CD4-positive, alpha-beta T cell (primary cell): Measurements from ENCODE around the gene COMP. TPM values are rescaled to one million over a fixed set of nuclear protein-coding genes. Genes with fewer than 3 reads are reported as not detected.

Experiments
- ATAC-seq: fragments of 200-7000 bp; cut with Tn5 transposase; one replicate; pipeline ENCODE4 v1.10.0; 2022; ENCODE audit warnings: mild to moderate bottlenecking; ENCODE audit not compliant: poor library complexity
- CTCF ChIA-PET: fragments of 350-600 bp; sonication (Branson Sonifier 250); formaldehyde crosslinking; loops from one replicate; lab custom pipeline; 2021; ENCODE audit warnings: antibody characterized with exemption, inconsistent platforms; lab: Charles Lee
- POLR2A ChIA-PET: fragments of 350-600 bp; sonication (Branson Sonifier 250); formaldehyde crosslinking; loops from one replicate; lab custom pipeline; 2021; ENCODE audit warnings: antibody characterized with exemption, inconsistent platforms; lab: Charles Lee
- DNase-seq, 14 experiments: peaks; one replicate each; pipeline ENCODE4 v3.0.0-alpha.2; 2013 to 2020; ENCODE audit warnings: mixed read lengths in 2 of 14
- H3K27ac ChIP-seq, 2 donors: one replicate each; pipeline versions ENCODE4 v1.5.1 to v1.7.0; 2013; ENCODE audit warnings: low read length in 2 of 2, low read depth in 1 of 2, mild to moderate bottlenecking in 1 of 2
- H3K27me3 ChIP-seq, 2 experiments: 1 replicate in 1 of 2; 2 replicates in 1 of 2; pipeline versions ENCODE4 v1.6.1 to v1.7.0; 2013; ENCODE audit warnings: low read length in 2 of 2, control low read depth in 1 of 2, mild to moderate bottlenecking in 1 of 2, moderate library complexity in 1 of 2; ENCODE audit not compliant: insufficient read depth in 2 of 2, control insufficient read depth in 1 of 2
- H3K36me3 ChIP-seq: one replicate; pipeline ENCODE4 v1.6.1; 2013; ENCODE audit warnings: low read length, control low read depth; ENCODE audit not compliant: insufficient read depth
- H3K4me1 ChIP-seq: one replicate; pipeline ENCODE4 v1.6.1; 2013; ENCODE audit warnings: low read length, control low read depth; ENCODE audit not compliant: insufficient read depth
- H3K4me3 ChIP-seq: one replicate; pipeline ENCODE4 v1.5.1; 2013; ENCODE audit warnings: mild to moderate bottlenecking, low read length, moderate library complexity
- H3K9me3 ChIP-seq, 2 experiments: 1 replicate in 1 of 2; 2 replicates in 1 of 2; pipeline versions ENCODE4 v1.6.1 to v1.7.0; 2013; ENCODE audit warnings: low read length in 2 of 2, mild to moderate bottlenecking in 2 of 2, control low read depth in 1 of 2, moderate library complexity in 1 of 2; ENCODE audit not compliant: control insufficient read depth in 1 of 2, insufficient read depth in 1 of 2
- H3K27ac Mint-ChIP-seq: one replicate; pipeline ENCODE4 v1.8.0; 2020; ENCODE audit warnings: mixed read lengths
- H3K27me3 Mint-ChIP-seq: one replicate; pipeline ENCODE4 v1.8.0; 2021; ENCODE audit warnings: mixed read lengths
- H3K36me3 Mint-ChIP-seq: one replicate; pipeline ENCODE4 v1.8.0; 2021; ENCODE audit warnings: low read depth, mixed read lengths
- H3K4me1 Mint-ChIP-seq: one replicate; pipeline ENCODE4 v1.8.0; 2021; ENCODE audit warnings: low read depth, mixed read lengths
- H3K4me3 Mint-ChIP-seq: one replicate; pipeline ENCODE4 v1.8.0; 2020; ENCODE audit warnings: mild to moderate bottlenecking, mixed read lengths
- H3K9me3 Mint-ChIP-seq: one replicate; pipeline ENCODE4 v1.8.0; 2020; ENCODE audit warnings: mixed read lengths
- CTCF ChIP-seq: fragments of 200-600 bp; IDR thresholded peaks from one replicate; pipeline ENCODE4 v1.8.0; 2022; ENCODE audit warnings: antibody characterized with exemption, mild to moderate bottlenecking
- intact Hi-C, 2 experiments: fragments of 100-400 bp; cut with DNase I in 1 of 2; cut with micrococcal nuclease in 1 of 2; formaldehyde crosslinking; loops; one replicate each; pipeline versions ENCODE4 v1.15.1 to v1.9.0; 2023 to 2025; cut with DNase I, micrococcal nuclease
- total RNA-seq, 174 experiments: library from RNA in 2 of 174; stranded (reverse) in 2 of 174; gene quantifications; one replicate each; pipeline ENCODE4 v1.2.3 and lab custom pipeline; 2021 to 2026

COMP gene
- total RNA-seq, 2 experiments from 2014 or later: not detected

GRCh38 chr19:18833849-18834643 lies 42.9 kb upstream of the COMP start:
- no peak for TF ChIP-seq CTCF
- H3K4me3 ChIP-seq: peak overlapping the region; percentile 64
- Mint-ChIP-seq H3K4me3 (peak overlapping the region; percentile 89), H3K9me3 (no peaks in the 10 kb centered on the region), H3K27me3 (no peaks in the 10 kb centered on the region), H3K36me3 (peaks cover 54% of the 10 kb centered on the region), H3K27ac (peak overlapping the region; percentile 88), H3K4me1 (peaks cover 58% of the 10 kb centered on the region)
- peaks cover 67% of the 10 kb centered on the region for H3K4me1 ChIP-seq
- no peaks in the 10 kb centered on the region for H3K27me3 ChIP-seq
- intact Hi-C loops: loop anchor here in 1 of 2 experiments (1.0 to 5.0 kb wide), 7 partner anchors 83 to 632 kb away; partner anchors contain the start of genes COPE, CRTC1, DDX49 and ELL
- peaks cover 26% of the 10 kb centered on the region for H3K36me3 ChIP-seq
- no peak for ATAC-seq
- POLR2A ChIA-PET: interaction anchor here (0.9 to 1.4 kb wide), 4 partner anchors 9 to 245 kb away, joined by 3 to 5 read pairs (median 3); partner anchors contain the start of gene COPE
- peak in 1 of 14 experiments; percentile 25 for DNase-seq
- no peaks in the 10 kb centered on the region for H3K9me3 ChIP-seq
- no peak overlapping the region for H3K27ac ChIP-seq
- CTCF ChIA-PET: interaction anchor here (0.9 to 1.1 kb wide), 2 partner anchors 10 to 314 kb away, joined by 3 read pairs; no protein-coding TSS in a partner anchor

GRCh38 chr19:18833141-18833476 lies 42.0 kb upstream of the COMP start:
- no peak for TF ChIP-seq CTCF
- POLR2A ChIA-PET: interaction anchor here (1.0 to 2.2 kb wide), 8 partner anchors 8 to 553 kb away, joined by 3 to 22 read pairs (median 8); partner anchors contain the start of genes ELL, FKBP8 and REX1BD
- intact Hi-C loops: loop anchor here in 1 of 2 experiments (1.0 to 5.0 kb wide), 7 partner anchors 84 to 631 kb away; partner anchors contain the start of genes COPE, CRTC1, DDX49 and ELL

GRCh38 chr19:18832306-18833140 lies 41.4 kb upstream of the COMP start:
- H3K4me1 ChIP-seq: peaks cover 53% of the 10 kb centered on the region
- Mint-ChIP-seq H3K27me3 (no peaks in the 10 kb centered on the region), H3K36me3 (peaks cover 42% of the 10 kb centered on the region), H3K4me1 (peaks cover 44% of the 10 kb centered on the region), H3K9me3 (no peaks in the 10 kb centered on the region), H3K27ac (peak overlapping the region; percentile 88), H3K4me3 (peak overlapping the region; percentile 89)
- H3K9me3 ChIP-seq: peaks cover 0 to 3% of the 10 kb centered on the region in 2 experiments
- ChIA-PET POLR2A (interaction anchor here (0.6 to 2.2 kb wide), 16 partner anchors 9 to 973 kb away, joined by 3 to 22 read pairs (median 8); partner anchors contain the start of genes COPE, DDX49, ELL and FKBP8), CTCF (interaction anchor here (1.0 to 2.3 kb wide), 4 partner anchors 9 to 238 kb away, joined by 3 to 15 read pairs (median 4); no protein-coding TSS in a partner anchor)
- peaks cover 19% of the 10 kb centered on the region for H3K36me3 ChIP-seq
- peak overlapping the region; percentile 64 for H3K4me3 ChIP-seq
- no peaks in the 10 kb centered on the region for H3K27me3 ChIP-seq
- intact Hi-C loops: loop anchor here in 1 of 2 experiments (1.0 to 5.0 kb wide), 7 partner anchors 85 to 630 kb away; partner anchors contain the start of genes COPE, CRTC1, DDX49 and ELL
- DNase-seq: peak in 4 of 14 experiments; percentile 17 to 54 (median 36)
- ATAC-seq: peak; percentile 47
- TF ChIP-seq CTCF: no peak
- peak overlapping the region; percentile 64 to 81 for H3K27ac ChIP-seq

More at GRCh38 chr19:18833141-18833476, 42.0 kb upstream of the COMP start:
- Histone ChIP-seq H3K9me3 (no peaks in the 10 kb centered on the region), H3K4me3 (peak overlapping the region; percentile 64), H3K27me3 (no peaks in the 10 kb centered on the region), H3K4me1 (peaks cover 59% of the 10 kb centered on the region), H3K36me3 (peaks cover 25% of the 10 kb centered on the region), H3K27ac (no peak overlapping the region)
- no peaks in the 10 kb centered on the region for H3K27me3 Mint-ChIP-seq
- peak overlapping the region; percentile 88 for H3K27ac Mint-ChIP-seq
- peak overlapping the region; percentile 89 for H3K4me3 Mint-ChIP-seq
- peak in 1 of 14 experiments; percentile 24 for DNase-seq
- H3K4me1 Mint-ChIP-seq: peaks cover 50% of the 10 kb centered on the region
- CTCF ChIA-PET: interaction anchor here (1.0 kb wide), 1 partner anchor 8 kb away, joined by 3 read pairs; no protein-coding TSS in a partner anchor
- peaks cover 48% of the 10 kb centered on the region for H3K36me3 Mint-ChIP-seq
- ATAC-seq: no peak
- no peaks in the 10 kb centered on the region for H3K9me3 Mint-ChIP-seq
